Activated CD4-positive, alpha-beta T cell treated with anti-CD3 and anti-CD28 coated beads, Interleukin-2, amount 10 ng/mL, durations not matched to agents 7 days and 5 days (primary cell): Measurements from ENCODE around the gene DNALI1. TPM values are rescaled to one million over a fixed set of nuclear protein-coding genes. Genes with fewer than 3 reads are reported as not detected.

ENCODE experiments used
- CTCF ChIA-PET: fragments of 350-600 bp; sonication (Branson Sonifier 250); formaldehyde crosslinking; loops from one replicate; lab custom pipeline; 2021; ENCODE audit warnings: antibody characterized with exemption; lab: Charles Lee
- POLR2A ChIA-PET: fragments of 350-600 bp; sonication (Branson Sonifier 250); formaldehyde crosslinking; loops from one replicate; lab custom pipeline; 2021; ENCODE audit warnings: antibody characterized with exemption; lab: Charles Lee
- DNase-seq: peaks from one replicate; pipeline ENCODE4 v3.0.0-alpha.2; 2020
- H3K27ac Mint-ChIP-seq: one replicate; pipeline ENCODE4 v1.8.0; 2021; ENCODE audit warnings: mild to moderate bottlenecking, moderate library complexity, mixed read lengths
- H3K27me3 Mint-ChIP-seq: one replicate; pipeline ENCODE4 v1.8.0; 2021; ENCODE audit warnings: mixed read lengths
- H3K36me3 Mint-ChIP-seq: one replicate; pipeline ENCODE4 v1.8.0; 2021; ENCODE audit warnings: low read depth, mixed read lengths
- H3K4me1 Mint-ChIP-seq: one replicate; pipeline ENCODE4 v1.8.0; 2021; ENCODE audit warnings: mixed read lengths
- H3K4me3 Mint-ChIP-seq: one replicate; pipeline ENCODE4 v1.8.0; 2021; ENCODE audit warnings: mild to moderate bottlenecking, moderate library complexity, mixed read lengths
- H3K9me3 Mint-ChIP-seq: one replicate; pipeline ENCODE4 v1.8.0; 2021; ENCODE audit warnings: mixed read lengths
- total RNA-seq, 2 experiments: library from RNA; stranded (reverse); gene quantifications; one replicate each; pipeline ENCODE4 v1.2.3, GENCODE V29; 2021

The DNALI1 gene
- total RNA-seq, 2 experiments from 2014 or later: 0.40 to 0.47 TPM

DNA sequence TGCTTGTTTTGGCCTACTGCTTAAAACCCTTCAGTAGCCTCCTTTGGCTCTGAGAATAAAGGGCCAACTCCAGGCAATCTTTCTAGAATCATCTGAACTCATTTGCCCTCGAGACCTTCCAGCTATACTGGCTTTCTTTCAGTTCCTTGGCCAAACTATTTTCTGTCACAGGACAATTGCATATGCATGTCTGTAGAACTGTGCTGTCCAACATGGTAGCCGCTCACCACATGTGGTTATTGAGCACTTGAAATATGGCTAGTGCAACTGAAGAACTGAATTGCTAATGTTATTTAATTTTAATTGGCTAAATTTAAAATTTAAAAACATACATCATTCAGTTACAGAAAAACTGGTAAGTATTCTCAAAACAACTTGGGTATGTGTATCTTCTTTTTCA lies 53.3 kb downstream of the DNALI1 start:
- ChIA-PET POLR2A (no interaction called here), CTCF (no interaction called here)

GRCh38 chr1:37612186-37612585 lies 55.4 kb downstream of the DNALI1 start:
- H3K27me3 Mint-ChIP-seq: peaks cover 21% of the 10 kb centered on the region
- H3K4me3 Mint-ChIP-seq: no peak overlapping the region
- ChIA-PET CTCF (no interaction called here), POLR2A (interaction anchor here (0.6 kb wide), 1 partner anchor 70 kb away, joined by 3 read pairs; no protein-coding TSS in a partner anchor)
- H3K4me1 Mint-ChIP-seq: no peaks in the 10 kb centered on the region
- H3K36me3 Mint-ChIP-seq: no peaks in the 10 kb centered on the region
- DNase-seq: no peak
- no peaks in the 10 kb centered on the region for H3K9me3 Mint-ChIP-seq
- H3K27ac Mint-ChIP-seq: no peak overlapping the region

More for the DNA sequence above, 53.3 kb downstream of the DNALI1 start:
- H3K36me3 Mint-ChIP-seq: no peaks in the 10 kb centered on the region
- peaks cover 10% of the 10 kb centered on the region for H3K27me3 Mint-ChIP-seq
- H3K4me1 Mint-ChIP-seq: no peaks in the 10 kb centered on the region
- H3K4me3 Mint-ChIP-seq: no peak overlapping the region
- no peaks in the 10 kb centered on the region for H3K9me3 Mint-ChIP-seq
- DNase-seq: no peak
- no peak overlapping the region for H3K27ac Mint-ChIP-seq

DNA sequence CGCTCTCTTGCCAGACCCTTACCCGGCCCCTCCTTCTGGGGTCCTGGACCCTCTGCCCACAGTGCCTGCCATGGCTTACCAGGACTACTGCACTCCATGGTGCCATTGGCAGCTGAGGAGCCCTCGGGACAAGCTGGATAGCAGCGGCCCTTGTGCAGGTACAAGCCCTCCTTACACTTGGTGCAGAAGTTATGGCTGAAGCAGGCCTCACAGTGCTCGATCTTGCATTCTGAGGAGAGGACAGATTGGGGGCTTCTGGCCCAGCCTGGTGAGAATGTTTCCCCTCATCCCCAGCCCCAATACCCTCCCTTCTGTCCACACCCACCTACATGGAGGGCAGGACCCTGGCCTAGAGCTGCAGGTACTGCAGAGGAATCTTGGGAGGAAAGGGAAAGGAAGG lies 57.4 kb downstream of the DNALI1 start:
- POLR2A ChIA-PET: no interaction called here

DNA sequence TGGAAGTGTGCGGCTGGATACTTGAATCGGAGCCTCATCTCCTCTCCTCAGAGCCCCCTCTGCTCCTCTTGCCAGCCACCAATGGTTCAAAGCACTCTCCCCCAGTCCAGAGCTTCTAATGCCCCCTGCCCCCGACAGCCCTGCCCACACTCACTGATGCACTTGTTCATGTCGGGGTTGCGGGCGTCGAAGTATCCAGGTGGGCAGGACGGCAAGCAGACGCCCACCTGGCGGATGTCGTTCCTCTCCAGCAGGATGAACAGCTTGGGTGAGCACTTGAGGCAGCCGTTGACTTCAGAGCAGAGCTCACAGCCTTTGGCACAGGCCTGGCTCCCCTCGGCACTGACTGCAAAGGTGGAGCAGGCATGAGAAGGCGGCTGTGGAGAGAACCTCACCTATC lies 59.6 kb downstream of the DNALI1 start:
- ChIA-PET POLR2A (no interaction called here), CTCF (interaction anchor here (1.0 kb wide), 1 partner anchor 14 kb away, joined by 3 read pairs; no protein-coding TSS in a partner anchor)
- Mint-ChIP-seq H3K27ac (no peak overlapping the region), H3K4me3 (no peak overlapping the region), H3K9me3 (no peaks in the 10 kb centered on the region), H3K36me3 (no peaks in the 10 kb centered on the region), H3K27me3 (peaks cover 37% of the 10 kb centered on the region), H3K4me1 (no peaks in the 10 kb centered on the region)
- DNase-seq: no peak

More for the DNA sequence above, 57.4 kb downstream of the DNALI1 start:
- DNase-seq: no peak
- Mint-ChIP-seq H3K27ac (no peak overlapping the region), H3K36me3 (no peaks in the 10 kb centered on the region), H3K4me3 (no peak overlapping the region), H3K27me3 (peaks cover 34% of the 10 kb centered on the region), H3K4me1 (no peaks in the 10 kb centered on the region), H3K9me3 (no peaks in the 10 kb centered on the region)
- CTCF ChIA-PET: interaction anchor here (0.9 to 1.6 kb wide), 3 partner anchors 10 to 15 kb away, joined by 4 to 6 read pairs (median 5); no protein-coding TSS in a partner anchor

Other genes starting within 250 kb of the DNALI1 start
- 10 to 100 TPM; 16.8 to 21.9 TPM for gene ZC3H12A, start 82.4 kb upstream of the DNALI1 start, total RNA-seq
- 10 to 100 TPM; 68.8 to 75.6 TPM for gene MEAF6, start 42.2 kb upstream of the DNALI1 start, total RNA-seq
- 10 to 100 TPM; 27.0 to 27.6 TPM for gene SNIP1, start 2.6 kb upstream of the DNALI1 start, total RNA-seq
- gene GNL2, start 39.0 kb downstream of the DNALI1 start, total RNA-seq: 10 to 100 TPM; 51.4 to 58.1 TPM
- gene RSPO1, start 78.0 kb downstream of the DNALI1 start, total RNA-seq: not detected
- 10 to 100 TPM; 85.5 to 91.2 TPM for gene CDCA8, start 135.6 kb downstream of the DNALI1 start, total RNA-seq
- not detected for gene EPHA10, start 208.2 kb downstream of the DNALI1 start, total RNA-seq
- gene MANEAL, start 236.9 kb downstream of the DNALI1 start, total RNA-seq: 1 to 10 TPM; 1.3 to 1.5 TPM